HepG2 (cell line): Measurements from ENCODE around the gene CAGE1. TPM values are rescaled to one million over a fixed set of nuclear protein-coding genes. Genes with fewer than 3 reads are reported as not detected.
A peak's percentile ranks its signal among the peaks of the same experiment; 100 is the strongest.

ENCODE experiments used
- ATAC-seq: fragments of 200-7000 bp; cut with Tn5 transposase; 3 replicates; pipeline ENCODE4 v1.9.1; 2020; ENCODE audit warnings: mild to moderate bottlenecking, moderate library complexity
- BruUV-seq: library from RNA; stranded (reverse); fragments of 400-500 nt; replicated peaks from 2 replicates; lab custom pipeline; 2021; lab: Mats Ljungman, UMichigan
- CTCF ChIA-PET: fragments of 300-600 bp; formaldehyde crosslinking; extraction: SDS; loops from one replicate; lab custom pipeline; 2021; ENCODE audit warnings: low total read pairs, inconsistent platforms, low intra/inter-chr PET ratio; lab: Yijun Ruan, JAX
- POLR2A ChIA-PET: fragments of 350-600 bp; sonication (Branson Sonifier 250); formaldehyde crosslinking; loops from one replicate; lab custom pipeline; 2020; ENCODE audit warnings: antibody characterized with exemption, inconsistent platforms; lab: Yijun Ruan, JAX
- DNase-seq: peaks from one replicate; pipeline ENCODE4 v3.0.0-alpha.2; 2015; ENCODE audit warnings: low spot score
- FAIRE-seq: peaks from 3 replicates; lab custom pipeline; 2011; peaks lifted over from hg19 to GRCh38; lab: Jason Lieb, UNC
- H2AFZ ChIP-seq: one replicate; pipeline ENCODE4 v1.6.1; 2011; ENCODE audit warnings: low read length, inconsistent platforms
- H3K27ac ChIP-seq: fragments of 300-600 bp; 3 replicates; pipeline ENCODE4 v1.8.0; 2011; ENCODE audit warnings: mixed run types, mild to moderate bottlenecking, mixed read lengths, low read length, inconsistent platforms; ENCODE audit not compliant: insufficient read depth; ENCODE audit errors: extremely low read length
- H3K27me3 ChIP-seq, 2 experiments: fragments of 200-600 bp in 1 of 2; 2 replicates in 1 of 2; 3 replicates in 1 of 2; pipeline versions ENCODE4 v1.6.0 to v1.8.0; 2011; ENCODE audit warnings: low read length in 2 of 2, mild to moderate bottlenecking in 2 of 2, moderate library complexity in 2 of 2, inconsistent platforms in 1 of 2; ENCODE audit not compliant: insufficient read depth in 2 of 2, control insufficient read depth in 1 of 2
- H3K36me3 ChIP-seq, 2 experiments: fragments of 200-600 bp in 1 of 2; replicated peaks in 1 of 2; 2 replicates in 1 of 2; 3 replicates in 1 of 2; pipeline versions ENCODE4 v1.5.1 to v1.8.0; 2011; ENCODE audit warnings: low read length in 2 of 2, inconsistent platforms in 1 of 2; ENCODE audit not compliant: insufficient read depth in 2 of 2, control insufficient read depth in 1 of 2
- H3K4me1 ChIP-seq: 2 replicates; pipeline ENCODE4 v1.5.1; 2012; ENCODE audit warnings: low read length, inconsistent platforms; ENCODE audit not compliant: insufficient read depth
- H3K4me2 ChIP-seq: 2 replicates; pipeline ENCODE4 v1.6.0; 2011; ENCODE audit warnings: low read depth, low read length, inconsistent platforms
- H3K4me3 ChIP-seq, 3 experiments: fragments of 200-600 bp in 1 of 3; sonication (generic), shearing (Covaris generic) in 1 of 3; replicated peaks in 1 of 3; 2 replicates each; pipeline ENCODE4 v1.5.1; 2011 to 2016; ENCODE audit warnings: low read length in 3 of 3, inconsistent platforms in 2 of 3, low read depth in 2 of 3, mild to moderate bottlenecking in 2 of 3, control low read depth in 1 of 3, mixed read lengths in 1 of 3; ENCODE audit not compliant: insufficient read depth in 1 of 3
- H3K79me2 ChIP-seq: one replicate; pipeline ENCODE4 v1.6.1; 2011; ENCODE audit warnings: low read length, inconsistent platforms; ENCODE audit not compliant: insufficient read depth
- H3K9ac ChIP-seq: 2 replicates; pipeline ENCODE4 v1.6.0; 2011; ENCODE audit warnings: mild to moderate bottlenecking, low read depth, low read length, inconsistent platforms; ENCODE audit not compliant: insufficient read depth
- H3K9me3 ChIP-seq: 2 replicates; pipeline ENCODE4 v1.5.1; 2012; ENCODE audit warnings: mild to moderate bottlenecking, low read length
- H4K20me1 ChIP-seq: 2 replicates; pipeline ENCODE4 v1.6.0; 2011; ENCODE audit warnings: inconsistent platforms, mild to moderate bottlenecking, low read length, moderate library complexity; ENCODE audit not compliant: insufficient read depth
- MZF1 ChIP-seq: sonication (generic); formaldehyde crosslinking; IDR thresholded peaks from 2 replicates; pipeline ENCODE4 v1.8.1; 2023; ENCODE audit warnings: mild to moderate bottlenecking, missing genetic modification reagents, borderline replicate concordance
- NFE2 ChIP-seq: sonication (generic); formaldehyde crosslinking; IDR thresholded peaks from 2 replicates; pipeline ENCODE4 v1.4.0; 2020; ENCODE audit warnings: missing genetic modification reagents
- NR2F6 ChIP-seq, 2 experiments: IDR thresholded peaks; 2 replicates each; pipeline ENCODE4 v1.6.1; 2016; ENCODE audit warnings: antibody characterized with exemption in 1 of 2, mild to moderate bottlenecking in 1 of 2
- RCOR2 ChIP-seq: IDR thresholded peaks from 2 replicates; pipeline ENCODE4 v1.6.1; 2016; ENCODE audit warnings: missing biosample characterization, missing genetic modification reagents
- ZNF317 ChIP-seq: sonication (generic); formaldehyde crosslinking; IDR thresholded peaks from 2 replicates; pipeline ENCODE4 v1.5.0; 2020; ENCODE audit warnings: mild to moderate bottlenecking, missing genetic modification reagents
- ZNF34 ChIP-seq: sonication (generic); formaldehyde crosslinking; IDR thresholded peaks from 2 replicates; pipeline ENCODE4 v1.4.0; 2020; ENCODE audit warnings: mild to moderate bottlenecking, missing genetic modification reagents, borderline replicate concordance
- ZNF629 ChIP-seq: sonication (generic); formaldehyde crosslinking; conservative IDR thresholded peaks from 2 replicates; pipeline ENCODE4 v1.5.0; 2020; ENCODE audit warnings: missing genetic modification reagents
- ZNF678 ChIP-seq: sonication (generic); formaldehyde crosslinking; IDR thresholded peaks from 2 replicates; pipeline ENCODE4 v1.4.0; 2020; ENCODE audit warnings: mild to moderate bottlenecking, missing genetic modification reagents
- ZNF770 ChIP-seq: sonication (generic); formaldehyde crosslinking; IDR thresholded peaks from 2 replicates; pipeline ENCODE4 v1.5.0; 2020; ENCODE audit warnings: mild to moderate bottlenecking, missing genetic modification reagents
- ZNF850 ChIP-seq: sonication (generic); formaldehyde crosslinking; conservative IDR thresholded peaks from 2 replicates; pipeline ENCODE4 v1.9.0; 2021; ENCODE audit warnings: mild to moderate bottlenecking, missing genetic modification reagents
- WGBS: methylation state at CpG from one replicate; pipeline ENCODE4 v1.1.6; 2017; ENCODE audit warnings: low lambda C conversion rate; 5-methylcytosine and 5-hydroxymethylcytosine counted together
- in situ Hi-C: cut with HindIII; loops from 2 replicates; pipeline ENCODE4 v1.10.0; 2017; ENCODE audit warnings: low pct_unique_long_range_greater_than_20kb; ENCODE audit not compliant: extremely low pct_ligation_motif_present
- intact Hi-C: fragments of 100-400 bp; cut with micrococcal nuclease; formaldehyde crosslinking; loops from one replicate; pipeline ENCODE4 v1.10.0; 2022; ENCODE audit not compliant: unreplicated experiment
- polyA plus RNA-seq, 8 experiments: library from polyadenylated mRNA; depleted of rRNA in 3 of 8; stranded (reverse) in 7 of 8; unstranded in 1 of 8; fragments of >200 nt; fragmentation: Illumina TruSeq in 4 of 8; extraction: Trizol in 4 of 8; gene quantifications; 2 replicates each; pipeline versions ENCODE4 v1.2.1 to v1.2.3, GENCODE V29; 2011 to 2016; ENCODE audit warnings: low read depth in 4 of 8, missing spikeins in 1 of 8, mixed read lengths in 1 of 8; ENCODE audit not compliant: insufficient read depth in 1 of 8
- total RNA-seq, 5 experiments: library from RNA; depleted of rRNA; stranded (reverse); fragments of >200 nt; fragmentation: Illumina TruSeq; extraction: Trizol; gene quantifications; 2 replicates each; pipeline ENCODE4 v1.2.3, GENCODE V29; 2016; ENCODE audit warnings: low read depth in 1 of 5
- TF ChIP-seq, protein P1 (sequence below): sonication (generic); formaldehyde crosslinking; IDR thresholded peaks from 2 replicates; pipeline ENCODE4 v1.4.0; 2020; ENCODE audit warnings: mild to moderate bottlenecking, missing genetic modification reagents, borderline replicate concordance
- TF ChIP-seq, protein P2 (sequence below): sonication (generic); formaldehyde crosslinking; IDR thresholded peaks from 2 replicates; pipeline ENCODE4 v1.9.0; 2021; ENCODE audit warnings: mild to moderate bottlenecking, missing genetic modification reagents

The CAGE1 gene
- total and polyA plus RNA-seq, 2 of the 13 experiments (the other 11 are each of a cell fraction or from before 2014, with no cell fraction given): 0.03 to 0.15 TPM

GRCh38 chr6:7390226-7390878 lies 810 bp upstream of the CAGE1 start:
- Histone ChIP-seq H2AFZ (peak overlapping the region; percentile 75), H3K4me1 (peaks cover 37% of the 10 kb centered on the region), H3K27me3 (no peaks in the 10 kb centered on the region; a peak in 1 of 5 replicates), H3K4me2 (peak overlapping the region; percentile 92), H3K36me3 (peaks cover 4 to 22% of the 10 kb centered on the region in 2 experiments; a peak in 4 of 5 replicates), H3K27ac (peak overlapping the region; percentile 88), H3K9ac (peak overlapping the region; percentile 86), H3K79me2 (peaks cover 34% of the 10 kb centered on the region), H3K9me3 (no peaks in the 10 kb centered on the region), H3K4me3 (peak overlapping the region; percentile 78 to 87 (median 84)), H4K20me1 (no peaks in the 10 kb centered on the region)
- ATAC-seq: no peak; the same call in 2 of the 3 replicates
- ChIA-PET POLR2A (interaction anchor here (0.7 to 2.6 kb wide), 33 partner anchors 9 to 284 kb away, joined by 3 to 39 read pairs (median 5); partner anchors contain the start of genes DSP, SNRNP48 and SSR1), CTCF (interaction anchor here (0.8 to 2.5 kb wide), 3 partner anchors 52 to 115 kb away, joined by 3 to 7 read pairs (median 6); no protein-coding TSS in a partner anchor)
- DNase-seq: no peak
- FAIRE-seq: no peak
- in situ Hi-C loops: no loop called here
- WGBS: under 1% methylated on average over 14 of the region's 14 CpGs
- BruUV-seq: no TSS peak
- intact Hi-C loops: loop anchor here (1.0 kb wide), 2 partner anchors 77 to 114 kb away; partner anchors contain the start of gene SSR1
- no peak for TF ChIP-seq NR2F6 (IDR thresholded peaks at IDR 0.05)
- no peak for TF ChIP-seq NR2F6 (CRISPR knock-in tag; IDR thresholded peaks at IDR 0.05)
- TF ChIP-seq ZNF629 (CRISPR knock-in tag): 0 out of 2 replicates have a peak, but pooled peaks have one; percentile 26
- TF ChIP-seq ZNF770 (CRISPR knock-in tag): peak; percentile 2; the same call in 1 of the 2 replicates
- TF ChIP-seq ZNF317 (CRISPR knock-in tag): no peak
- no peak for TF ChIP-seq NFE2 (CRISPR knock-in tag)
- peak; percentile 43; the same call in 1 of the 2 replicates for TF ChIP-seq RCOR2 (CRISPR knock-in tag)
- TF ChIP-seq, protein P1, sequence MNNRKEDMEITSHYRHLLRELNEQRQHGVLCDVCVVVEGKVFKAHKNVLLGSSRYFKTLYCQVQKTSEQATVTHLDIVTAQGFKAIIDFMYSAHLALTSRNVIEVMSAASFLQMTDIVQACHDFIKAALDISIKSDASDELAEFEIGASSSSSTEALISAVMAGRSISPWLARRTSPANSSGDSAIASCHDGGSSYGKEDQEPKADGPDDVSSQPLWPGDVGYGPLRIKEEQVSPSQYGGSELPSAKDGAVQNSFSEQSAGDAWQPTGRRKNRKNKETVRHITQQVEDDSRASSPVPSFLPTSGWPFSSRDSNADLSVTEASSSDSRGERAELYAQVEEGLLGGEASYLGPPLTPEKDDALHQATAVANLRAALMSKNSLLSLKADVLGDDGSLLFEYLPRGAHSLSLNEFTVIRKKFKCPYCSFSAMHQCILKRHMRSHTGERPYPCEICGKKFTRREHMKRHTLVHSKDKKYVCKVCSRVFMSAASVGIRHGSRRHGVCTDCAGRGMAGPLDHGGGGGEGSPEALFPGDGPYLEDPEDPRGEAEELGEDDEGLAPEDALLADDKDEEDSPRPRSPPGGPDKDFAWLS: 0 out of 2 replicates have a peak, but pooled peaks have one; percentile 49
- 0 out of 2 replicates have a peak, but pooled peaks have one; percentile 4 for TF ChIP-seq MZF1
- TF ChIP-seq, protein P2, sequence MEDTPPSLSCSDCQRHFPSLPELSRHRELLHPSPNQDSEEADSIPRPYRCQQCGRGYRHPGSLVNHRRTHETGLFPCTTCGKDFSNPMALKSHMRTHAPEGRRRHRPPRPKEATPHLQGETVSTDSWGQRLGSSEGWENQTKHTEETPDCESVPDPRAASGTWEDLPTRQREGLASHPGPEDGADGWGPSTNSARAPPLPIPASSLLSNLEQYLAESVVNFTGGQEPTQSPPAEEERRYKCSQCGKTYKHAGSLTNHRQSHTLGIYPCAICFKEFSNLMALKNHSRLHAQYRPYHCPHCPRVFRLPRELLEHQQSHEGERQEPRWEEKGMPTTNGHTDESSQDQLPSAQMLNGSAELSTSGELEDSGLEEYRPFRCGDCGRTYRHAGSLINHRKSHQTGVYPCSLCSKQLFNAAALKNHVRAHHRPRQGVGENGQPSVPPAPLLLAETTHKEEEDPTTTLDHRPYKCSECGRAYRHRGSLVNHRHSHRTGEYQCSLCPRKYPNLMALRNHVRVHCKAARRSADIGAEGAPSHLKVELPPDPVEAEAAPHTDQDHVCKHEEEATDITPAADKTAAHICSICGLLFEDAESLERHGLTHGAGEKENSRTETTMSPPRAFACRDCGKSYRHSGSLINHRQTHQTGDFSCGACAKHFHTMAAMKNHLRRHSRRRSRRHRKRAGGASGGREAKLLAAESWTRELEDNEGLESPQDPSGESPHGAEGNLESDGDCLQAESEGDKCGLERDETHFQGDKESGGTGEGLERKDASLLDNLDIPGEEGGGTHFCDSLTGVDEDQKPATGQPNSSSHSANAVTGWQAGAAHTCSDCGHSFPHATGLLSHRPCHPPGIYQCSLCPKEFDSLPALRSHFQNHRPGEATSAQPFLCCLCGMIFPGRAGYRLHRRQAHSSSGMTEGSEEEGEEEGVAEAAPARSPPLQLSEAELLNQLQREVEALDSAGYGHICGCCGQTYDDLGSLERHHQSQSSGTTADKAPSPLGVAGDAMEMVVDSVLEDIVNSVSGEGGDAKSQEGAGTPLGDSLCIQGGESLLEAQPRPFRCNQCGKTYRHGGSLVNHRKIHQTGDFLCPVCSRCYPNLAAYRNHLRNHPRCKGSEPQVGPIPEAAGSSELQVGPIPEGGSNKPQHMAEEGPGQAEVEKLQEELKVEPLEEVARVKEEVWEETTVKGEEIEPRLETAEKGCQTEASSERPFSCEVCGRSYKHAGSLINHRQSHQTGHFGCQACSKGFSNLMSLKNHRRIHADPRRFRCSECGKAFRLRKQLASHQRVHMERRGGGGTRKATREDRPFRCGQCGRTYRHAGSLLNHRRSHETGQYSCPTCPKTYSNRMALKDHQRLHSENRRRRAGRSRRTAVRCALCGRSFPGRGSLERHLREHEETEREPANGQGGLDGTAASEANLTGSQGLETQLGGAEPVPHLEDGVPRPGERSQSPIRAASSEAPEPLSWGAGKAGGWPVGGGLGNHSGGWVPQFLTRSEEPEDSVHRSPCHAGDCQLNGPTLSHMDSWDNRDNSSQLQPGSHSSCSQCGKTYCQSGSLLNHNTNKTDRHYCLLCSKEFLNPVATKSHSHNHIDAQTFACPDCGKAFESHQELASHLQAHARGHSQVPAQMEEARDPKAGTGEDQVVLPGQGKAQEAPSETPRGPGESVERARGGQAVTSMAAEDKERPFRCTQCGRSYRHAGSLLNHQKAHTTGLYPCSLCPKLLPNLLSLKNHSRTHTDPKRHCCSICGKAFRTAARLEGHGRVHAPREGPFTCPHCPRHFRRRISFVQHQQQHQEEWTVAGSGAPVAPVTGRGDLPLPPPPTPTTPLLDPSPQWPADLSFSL (CRISPR knock-in tag): 0 out of 2 replicates have a peak, but pooled peaks have one; percentile 25
- TF ChIP-seq ZNF678 (CRISPR knock-in tag): 0 out of 2 replicates have a peak, but pooled peaks have one; percentile 21
- 0 out of 2 replicates have a peak, but pooled peaks have one; percentile 15 for TF ChIP-seq ZNF850 (CRISPR knock-in tag)
- TF ChIP-seq ZNF34 (CRISPR knock-in tag): 0 out of 2 replicates have a peak, but pooled peaks have one; percentile 7
